Activated CD4-positive, alpha-beta T cell treated with anti-CD3 and anti-CD28 coated beads, Interleukin-10, Interleukin-2, amounts not matched to agents 100 ng/mL and 50 ng/mL, durations not matched to agents 16 hours and 8 hours (primary cell): ENCODE results near the gene PPARG.
A peak's percentile ranks its signal among the peaks of the same experiment; 100 is the strongest.
"Not testable (repeated sequence)": the region's sequence is repeated elsewhere in the genome, so short reads cannot be mapped to it uniquely, and the experiment has no call there.

Experiments
- DNase-seq: peaks from one replicate; pipeline ENCODE4 v3.0.0-alpha.2; 2020

The PPARG gene

DNA sequence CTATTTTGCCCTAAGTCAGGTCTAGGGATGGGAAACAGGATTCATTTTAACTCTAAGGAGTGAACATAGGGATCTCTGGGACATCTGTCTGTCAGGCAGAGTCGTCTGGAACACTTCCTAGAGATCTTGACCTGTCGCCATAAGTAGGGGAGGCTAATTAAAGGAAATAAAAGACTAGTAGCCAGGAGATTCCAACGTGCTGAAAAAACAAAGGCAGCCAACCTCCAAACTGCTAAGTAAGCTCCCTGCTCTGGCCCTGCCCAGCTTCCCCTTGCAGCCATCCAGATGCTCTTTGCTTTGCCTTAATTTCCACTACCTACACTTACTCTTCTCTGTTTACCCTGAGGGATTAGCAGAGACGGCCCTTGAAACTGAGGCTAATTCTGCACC is 177.0 kb downstream of the PPARG start:
- DNase-seq = no peak

DNA sequence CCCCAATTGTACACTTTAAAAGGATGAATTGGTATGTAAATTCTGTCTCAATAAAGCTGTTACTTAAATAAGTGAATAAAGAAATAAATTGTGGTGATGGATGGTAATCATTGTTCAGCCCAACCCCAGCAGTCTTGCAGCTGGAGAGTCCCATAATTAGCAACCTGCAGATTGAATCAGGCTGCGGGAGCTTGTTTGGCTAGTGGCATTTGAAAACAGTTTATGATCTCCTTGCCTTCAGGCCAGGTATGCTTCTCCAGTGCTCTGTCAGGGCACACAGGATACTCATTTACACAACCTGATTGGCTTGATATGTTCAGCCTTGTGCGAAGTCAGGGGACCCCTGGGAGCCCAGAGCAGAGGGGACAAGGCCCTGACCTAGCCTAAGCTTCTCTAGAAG is 178.9 kb downstream of the PPARG start:
- no peak for DNase-seq

DNA sequence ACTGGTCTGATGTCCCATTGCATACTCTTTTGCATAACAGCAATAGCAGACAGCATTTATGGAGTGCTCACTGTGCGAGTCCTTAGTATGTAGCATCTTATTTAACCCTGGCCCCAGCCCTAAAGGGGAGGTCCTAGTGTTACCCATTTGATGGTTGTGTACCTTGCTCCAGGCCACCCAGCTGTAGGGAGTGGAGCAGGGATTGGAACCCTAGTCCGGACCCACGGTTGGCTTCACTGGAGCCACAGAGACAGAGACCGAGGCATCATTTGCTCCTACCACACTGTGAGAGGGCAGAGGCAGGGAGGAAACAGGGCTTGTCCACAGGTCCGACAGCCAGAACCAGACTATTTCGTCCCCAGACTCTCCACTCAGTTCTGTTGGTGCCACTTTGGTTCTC is 179.4 kb downstream of the PPARG start:
- no peak for DNase-seq

DNA sequence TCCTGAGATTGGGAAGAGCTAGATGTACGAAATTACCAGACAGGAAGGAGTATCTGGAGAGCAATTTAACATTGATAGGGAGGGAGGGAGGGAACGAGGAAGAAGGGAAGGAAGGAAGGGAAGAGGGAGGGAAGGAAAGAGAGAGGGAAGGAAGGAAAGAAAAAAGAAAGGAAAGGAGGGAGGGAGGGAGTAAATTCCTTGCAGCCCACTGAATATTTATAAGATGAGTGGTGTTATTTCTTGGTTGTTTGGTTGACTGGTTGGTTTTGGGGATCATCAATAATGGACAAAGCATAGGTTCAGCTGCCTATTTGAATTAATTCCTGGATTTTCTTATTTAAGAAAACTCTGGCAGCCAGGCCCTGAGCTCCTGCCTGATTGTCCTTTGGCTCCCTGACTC is 179.9 kb downstream of the PPARG start:
- DNase-seq = no peak

DNA sequence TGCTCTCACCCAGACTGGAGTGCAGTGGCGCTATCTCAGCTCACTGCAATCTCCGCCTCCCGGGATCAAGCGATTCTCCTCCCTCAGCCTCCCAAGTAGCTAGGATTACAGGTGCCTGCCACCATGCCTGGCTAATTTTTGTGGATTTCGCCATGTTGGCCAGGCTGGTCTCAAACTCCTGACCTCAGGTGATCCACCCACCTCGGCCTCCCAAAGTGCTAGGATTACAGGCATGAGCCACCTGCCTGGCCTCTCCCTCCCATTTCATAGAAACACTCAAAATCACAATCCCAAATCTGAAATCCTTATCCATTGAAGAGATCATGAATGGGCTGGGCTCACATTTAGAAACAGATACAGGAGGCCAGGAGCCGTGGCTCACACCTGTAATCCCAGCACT is 180.4 kb downstream of the PPARG start:
- not testable (repeated sequence) for DNase-seq

DNA sequence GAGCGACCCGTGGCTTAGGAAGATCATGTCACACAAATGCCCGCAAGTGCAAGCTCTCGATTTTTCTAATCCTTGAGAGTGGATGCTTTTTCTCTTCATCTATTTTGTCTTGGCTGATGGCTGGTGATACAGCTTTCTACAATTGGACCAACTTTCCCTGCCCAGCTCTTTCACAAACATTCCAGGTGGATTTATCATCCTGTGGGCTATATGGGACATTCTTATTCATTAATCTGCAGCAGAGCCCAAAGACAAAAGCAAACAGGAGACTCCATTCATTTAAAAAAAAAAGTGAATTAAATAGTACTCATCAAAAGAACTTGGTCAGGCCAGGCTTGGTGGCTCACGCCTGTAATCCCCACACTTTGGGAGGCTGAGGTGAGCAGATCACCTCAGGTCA is 181.2 kb downstream of the PPARG start:
- no peak for DNase-seq

DNA sequence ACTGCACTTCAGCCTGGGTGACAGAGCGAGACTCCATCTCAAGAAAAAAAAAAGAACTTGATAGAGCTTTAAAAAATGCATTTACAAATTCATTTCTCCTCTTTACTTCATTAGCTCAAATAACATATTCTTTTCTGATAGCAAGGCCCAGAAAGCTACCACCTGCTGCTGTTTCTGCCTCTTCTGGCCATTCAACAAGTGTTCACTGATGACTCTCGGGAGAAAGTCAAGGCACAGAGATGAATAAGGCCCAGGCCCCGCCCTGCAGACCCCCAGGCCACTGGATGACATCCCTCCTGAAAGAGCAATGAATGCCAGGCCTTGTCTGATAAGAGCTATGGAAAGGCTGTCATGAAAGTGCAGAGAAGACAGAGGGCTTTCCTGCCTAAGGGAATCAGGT is 181.8 kb downstream of the PPARG start:
- DNase-seq = no peak

DNA sequence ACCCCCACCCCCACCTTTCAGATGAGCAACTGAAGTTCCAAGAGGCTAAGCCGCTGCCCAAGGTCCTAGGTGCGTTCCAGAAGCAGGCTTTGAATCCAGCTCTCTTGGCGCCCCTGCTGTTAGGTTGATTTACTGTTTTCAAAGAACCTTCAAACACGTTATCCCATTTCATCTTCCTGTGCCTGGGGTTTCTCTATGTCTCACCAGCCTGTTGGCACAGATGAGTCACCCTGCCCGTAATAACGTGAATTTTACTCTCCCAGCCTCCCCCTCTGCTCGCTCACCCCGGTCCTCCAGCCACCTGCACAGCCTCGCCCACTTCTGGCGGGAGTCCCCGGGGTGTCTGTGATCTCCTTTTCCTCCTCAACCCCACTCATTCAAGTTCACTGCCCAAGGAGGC is 182.4 kb downstream of the PPARG start:
- peak; percentile 96 for DNase-seq

DNA sequence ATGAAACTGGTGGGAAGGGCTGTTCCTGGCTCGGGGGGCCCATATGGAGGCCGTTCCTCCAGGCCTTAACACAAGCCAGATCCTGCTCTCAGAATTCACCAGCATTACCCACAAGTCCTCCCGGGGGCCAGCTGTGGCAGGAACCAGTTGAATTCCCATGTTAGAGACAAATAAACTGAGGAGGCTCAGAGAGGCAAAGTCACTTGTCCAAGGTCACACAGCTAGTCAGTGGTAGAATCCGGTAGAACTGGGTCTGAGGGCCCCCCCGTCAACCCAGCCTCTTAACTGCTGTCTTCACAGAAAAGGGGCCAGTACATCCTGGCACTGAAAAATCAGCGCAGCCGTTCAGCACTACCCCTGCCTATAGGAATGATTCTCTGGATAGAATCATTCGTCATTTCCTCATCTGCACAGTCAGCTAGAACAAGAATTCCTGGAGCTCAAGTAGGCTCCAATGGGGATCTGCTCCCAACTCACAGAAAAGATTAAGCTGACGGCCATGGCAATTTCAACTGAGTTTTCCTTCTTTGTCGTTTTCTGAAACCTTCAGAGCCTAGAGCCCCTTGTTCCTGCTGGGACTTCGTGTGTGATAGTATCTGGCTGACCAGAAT is 183.2 kb downstream of the PPARG start:
- no peak for DNase-seq

DNA sequence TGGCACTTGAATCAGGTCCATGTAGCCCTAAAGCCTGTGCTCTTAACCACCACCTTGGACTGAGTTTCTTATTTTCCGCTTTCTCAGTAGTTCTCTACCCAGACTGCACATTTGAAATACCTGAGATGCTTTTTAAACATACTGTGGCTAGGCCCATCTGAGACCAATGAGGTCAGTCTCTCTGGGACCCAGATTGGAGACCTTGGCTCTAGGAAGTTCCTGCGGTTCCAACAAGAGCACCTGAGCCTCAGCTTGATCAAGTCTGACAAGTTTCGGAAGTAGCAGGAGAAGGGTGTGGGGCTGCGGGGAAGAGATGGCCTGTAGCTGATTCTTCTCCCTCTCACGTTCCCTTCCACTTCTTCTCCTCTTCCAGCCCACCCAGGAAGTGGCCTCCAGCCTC is 183.9 kb downstream of the PPARG start:
- DNase-seq = peak; percentile 40

DNA sequence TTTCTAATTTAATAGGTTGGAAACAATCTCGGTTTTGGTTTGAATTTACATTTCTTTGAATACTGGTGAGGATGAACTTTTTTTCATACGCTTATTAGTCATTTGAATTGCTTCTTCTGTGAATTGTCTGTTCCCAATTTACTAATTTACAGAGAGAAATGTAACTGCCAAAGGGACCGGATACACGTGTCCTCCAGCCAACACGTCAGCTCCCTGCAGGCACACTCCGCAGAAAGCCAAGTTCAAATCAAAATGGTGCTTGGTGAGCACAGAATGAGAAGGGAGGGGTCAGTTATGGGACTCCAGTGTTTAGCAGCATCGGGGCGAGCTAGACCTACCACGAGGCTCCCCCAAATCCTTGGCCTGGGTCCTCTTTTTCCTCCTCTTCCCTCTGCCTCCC is 184.6 kb downstream of the PPARG start:
- peak; percentile 85 for DNase-seq

DNA sequence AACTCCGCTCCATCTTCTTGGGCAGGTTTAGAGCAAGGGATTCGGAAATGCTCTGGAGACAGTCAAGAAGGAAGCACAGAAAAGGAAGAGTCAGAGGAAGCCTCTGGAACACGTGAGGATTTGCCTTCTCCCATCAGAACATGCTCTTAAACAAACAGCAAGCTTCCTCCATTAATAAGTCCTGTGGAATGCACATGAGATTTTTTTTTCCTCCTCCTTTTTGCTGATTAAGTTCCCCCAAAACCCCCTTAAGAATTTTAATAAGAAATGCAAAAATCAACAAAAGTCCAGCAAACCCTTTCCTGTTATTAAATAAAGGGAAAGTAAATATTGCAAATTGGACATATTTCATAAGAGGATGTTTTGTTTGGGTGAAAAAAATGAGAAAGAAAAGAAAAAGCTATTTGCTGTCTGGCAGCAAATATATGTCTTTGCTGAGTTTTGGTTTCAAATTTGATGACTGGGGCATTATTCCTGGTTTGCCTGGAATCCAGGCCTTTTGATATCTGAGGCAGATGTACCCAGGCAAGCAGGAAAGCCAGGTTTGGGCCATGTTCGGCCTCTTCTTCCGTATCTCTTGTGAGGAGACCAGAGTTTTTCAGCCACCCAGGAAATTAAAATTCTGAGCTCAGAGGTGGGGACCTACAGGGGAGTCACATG is 187.5 kb downstream of the PPARG start:
- DNase-seq = no peak

DNA sequence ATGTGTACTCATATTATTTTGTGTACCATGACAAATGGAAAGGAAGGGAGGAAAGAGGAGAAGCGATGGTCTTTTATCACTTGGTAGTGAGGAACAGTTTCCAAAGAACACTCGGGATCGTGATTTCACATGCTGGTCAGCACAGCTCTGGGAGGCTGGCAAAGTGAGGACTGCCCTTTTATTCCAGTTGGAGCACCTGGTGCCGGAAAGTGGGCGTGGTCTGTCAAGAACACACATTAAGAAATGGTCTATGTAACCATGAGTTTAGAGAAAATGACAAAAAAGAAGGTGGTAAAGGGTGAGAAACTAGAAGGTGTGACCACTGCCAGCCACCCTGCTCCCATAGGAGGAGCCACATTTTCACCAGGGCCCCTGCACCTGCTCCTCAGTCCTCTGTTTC is 188.4 kb downstream of the PPARG start:
- DNase-seq = no peak

DNA sequence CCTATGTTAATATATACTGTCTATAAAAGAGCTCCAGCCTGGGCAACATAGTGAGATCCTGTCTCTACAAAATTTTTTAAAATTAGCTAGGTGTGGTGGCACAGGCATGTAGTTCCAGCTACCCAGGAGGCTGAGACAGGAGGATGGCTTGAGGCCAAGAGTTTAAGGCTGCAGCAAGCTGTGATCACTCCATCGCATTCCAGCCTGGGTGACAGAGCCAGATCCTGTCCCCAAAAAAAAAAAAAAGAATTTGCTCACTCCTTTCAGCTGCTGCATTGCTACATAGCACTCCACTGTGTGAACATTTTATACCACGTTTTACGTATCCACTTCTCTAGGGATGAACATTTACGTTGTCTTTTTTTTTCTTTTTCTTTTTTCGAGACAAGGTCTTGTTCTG is 189.5 kb downstream of the PPARG start:
- DNase-seq = no peak

DNA sequence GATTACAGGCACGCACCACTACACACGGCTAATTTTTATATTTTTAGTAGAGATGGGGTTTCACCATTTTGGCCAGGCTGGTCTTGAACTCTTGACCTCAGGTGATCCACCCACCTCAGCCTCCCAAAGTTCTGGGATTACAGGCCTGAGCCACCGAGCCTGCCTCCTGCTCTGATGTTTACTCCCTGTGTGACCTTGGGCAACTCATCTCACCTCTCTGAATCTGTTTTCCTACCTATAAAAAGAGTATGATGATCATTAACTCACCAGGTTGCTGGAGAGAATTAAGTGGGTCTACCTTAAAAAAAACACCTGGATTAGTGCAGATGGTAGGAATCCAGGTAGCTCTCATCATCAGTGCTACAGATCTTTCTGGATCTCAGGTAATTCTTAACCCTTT is 190.3 kb downstream of the PPARG start:
- not testable (repeated sequence) for DNase-seq

DNA sequence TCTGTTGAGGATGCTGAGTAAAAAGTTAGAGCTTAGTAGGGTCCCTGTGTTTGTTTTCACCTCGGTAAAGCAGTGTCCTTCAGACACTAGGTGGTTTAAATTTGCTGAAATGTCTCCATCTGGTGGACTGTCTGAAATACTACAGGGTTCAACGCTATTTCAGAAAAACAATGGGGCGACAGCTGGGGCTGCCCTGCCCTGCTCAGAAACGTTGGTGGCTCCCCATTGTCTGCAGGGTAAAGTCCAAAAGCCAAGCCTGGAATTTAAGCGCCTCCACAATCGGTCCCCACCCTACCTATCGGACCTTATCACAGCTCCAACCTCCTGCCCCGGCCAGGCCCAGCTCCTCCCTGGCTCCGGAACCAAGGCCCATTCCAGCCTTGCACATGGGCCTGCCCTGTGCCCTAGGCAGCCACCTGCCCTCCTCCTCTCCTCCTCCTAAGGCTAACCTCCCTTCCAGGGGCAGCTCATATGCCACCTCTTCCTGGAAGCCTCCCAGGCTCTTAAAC is 191.1 kb downstream of the PPARG start:
- peak; percentile 77 for DNase-seq

DNA sequence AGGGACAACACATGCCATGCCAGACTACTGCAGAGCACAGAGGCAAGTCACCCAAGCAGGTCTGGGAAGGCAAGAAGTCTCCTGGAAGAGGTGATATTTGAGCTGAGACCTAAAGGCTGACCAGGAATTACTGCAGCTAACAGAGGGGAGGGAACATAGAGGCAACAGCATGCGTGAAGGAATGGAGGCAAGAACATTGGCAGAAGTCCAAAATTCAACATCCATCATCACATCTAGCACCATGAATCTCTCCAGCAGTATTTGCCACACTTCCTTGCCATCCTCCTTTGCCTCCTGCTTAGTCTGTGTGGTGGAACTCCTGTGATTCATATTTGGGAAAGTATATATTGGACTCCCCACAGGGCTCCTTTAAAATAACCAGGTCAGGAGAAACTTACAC is 194.5 kb downstream of the PPARG start:
- DNase-seq = no peak

DNA sequence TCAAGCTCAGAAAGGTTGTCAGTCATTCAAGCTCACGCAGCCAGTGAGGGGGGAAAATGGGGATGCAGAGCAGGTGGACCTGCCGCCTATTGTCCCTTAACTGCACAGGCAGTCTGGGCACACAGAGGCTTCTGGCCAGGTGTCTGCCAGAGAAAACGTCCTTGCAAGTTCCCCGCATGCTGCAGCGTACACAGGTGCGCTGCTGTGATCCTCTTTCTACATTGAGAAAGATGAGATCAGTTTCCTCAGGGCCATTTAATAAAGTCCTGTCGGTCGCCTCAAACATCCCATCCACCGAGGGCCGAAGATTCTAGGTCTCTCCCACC is 195.0 kb downstream of the PPARG start:
- DNase-seq = no peak
